ENCODE measurements around the gene SMYD5. TPM values are rescaled to one million over a fixed set of nuclear protein-coding genes. Genes with fewer than 3 reads are reported as not detected.

Gene SMYD5
- polyA plus RNA-seq, 1 donor, result 43.4 TPM

DNA sequence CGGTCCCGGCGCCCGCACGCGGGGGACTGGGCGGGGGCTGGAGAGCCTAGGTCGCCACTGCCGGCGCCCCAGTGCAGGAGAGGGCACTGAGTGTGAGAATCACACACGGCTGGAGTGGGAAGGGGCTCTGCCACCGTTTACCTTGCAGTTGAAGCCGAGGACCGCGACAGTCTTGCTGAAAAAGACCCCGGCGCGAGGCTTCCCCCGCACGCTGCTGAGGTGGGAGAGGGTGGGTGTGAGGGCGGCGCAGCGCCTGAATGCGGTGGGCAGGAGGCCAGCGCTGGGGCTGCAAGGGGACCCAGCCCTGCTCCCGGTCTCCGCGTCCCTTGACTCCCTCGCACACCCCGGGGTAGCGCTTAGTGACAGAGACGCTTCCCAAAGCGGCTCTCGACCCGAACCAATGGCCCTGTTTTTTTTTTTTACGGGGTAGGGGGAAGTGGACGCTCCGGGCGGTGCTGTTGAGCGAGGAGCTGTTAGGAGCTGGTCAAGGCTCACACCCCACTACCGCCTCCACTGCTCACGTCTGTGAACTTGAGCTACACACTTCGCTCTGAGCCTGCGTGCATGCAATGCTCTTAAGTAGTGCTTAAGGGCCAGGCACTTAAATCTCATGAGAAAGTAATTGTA lies 10.9 kb upstream of the SMYD5 start:
- DNase-seq, result no peak

DNA sequence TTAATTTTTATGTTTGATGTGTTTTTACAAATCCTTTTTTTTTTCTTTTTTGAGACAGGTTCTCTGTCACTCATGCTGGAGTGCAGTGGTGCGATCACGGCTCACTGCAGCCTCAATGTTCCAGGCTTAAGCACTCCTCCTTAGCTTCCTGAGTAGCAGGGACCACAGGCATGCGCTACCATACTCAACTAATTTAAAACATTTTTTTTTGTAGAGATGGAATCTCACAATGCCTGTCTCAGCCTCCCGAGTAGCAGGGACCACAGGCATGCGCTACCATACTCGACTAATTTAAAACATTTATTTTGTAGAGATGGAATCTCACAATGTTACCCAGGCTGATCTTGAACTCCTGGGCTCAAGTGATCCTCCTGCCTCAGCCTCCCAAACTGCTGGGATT lies 8.4 kb upstream of the SMYD5 start:
- no peak for DNase-seq

DNA sequence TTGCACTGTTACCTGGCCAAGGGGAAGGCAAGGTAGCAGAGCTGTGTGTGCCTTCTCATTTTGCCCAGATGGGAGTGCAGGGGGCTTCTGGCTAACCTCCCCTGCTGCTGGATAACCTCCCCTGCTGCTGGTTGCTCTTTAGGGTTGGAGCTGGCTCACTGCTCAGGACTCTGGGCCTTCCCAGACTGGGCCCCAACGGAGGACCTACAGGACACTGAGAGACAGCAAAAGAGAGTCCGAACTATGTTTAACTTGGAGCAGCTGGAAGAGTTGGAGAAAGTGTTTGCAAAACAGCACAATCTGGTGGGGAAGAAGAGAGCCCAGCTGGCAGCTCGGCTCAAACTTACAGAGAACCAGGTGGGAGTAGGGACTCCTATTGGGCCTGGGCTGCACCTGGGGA lies 5.8 kb upstream of the SMYD5 start:
- no peak for DNase-seq

DNA sequence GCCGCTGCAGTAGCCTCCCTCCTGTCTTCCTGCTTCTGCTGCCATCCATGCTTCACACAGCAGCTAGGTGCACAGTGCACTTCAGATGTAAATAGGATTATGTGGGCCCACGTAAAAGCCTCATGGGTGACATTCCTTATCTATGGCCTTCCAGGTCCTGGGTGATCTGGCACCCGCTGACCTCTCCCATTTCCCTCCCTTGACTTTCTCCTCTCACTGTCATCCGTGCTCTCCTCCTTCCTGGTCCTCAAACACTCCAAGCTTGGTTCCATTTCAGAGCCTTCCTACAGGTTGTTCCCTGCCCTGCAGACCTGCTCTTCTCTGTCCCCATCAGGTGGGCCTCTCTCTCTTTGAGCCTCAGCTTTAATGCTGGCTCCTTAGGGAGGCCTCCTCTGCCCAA lies 4.0 kb upstream of the SMYD5 start:
- no peak for DNase-seq

DNA sequence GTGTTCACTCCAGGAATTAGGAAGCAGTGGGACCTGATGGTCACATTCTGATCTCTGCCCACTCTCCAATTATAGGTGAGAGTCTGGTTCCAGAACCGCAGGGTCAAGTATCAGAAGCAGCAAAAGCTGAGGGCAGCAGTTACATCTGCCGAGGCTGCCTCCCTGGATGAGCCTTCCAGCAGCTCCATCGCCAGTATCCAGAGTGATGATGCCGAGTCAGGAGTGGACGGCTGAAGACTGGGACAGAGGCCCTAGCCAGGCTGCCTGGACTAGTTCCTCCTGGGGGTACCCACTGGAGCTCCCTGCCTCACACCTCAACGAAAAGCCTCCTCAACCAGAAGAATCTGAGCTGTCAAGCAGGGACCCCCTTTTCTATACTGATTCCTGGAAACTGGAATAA lies 3.3 kb upstream of the SMYD5 start:
- no peak for DNase-seq

DNA sequence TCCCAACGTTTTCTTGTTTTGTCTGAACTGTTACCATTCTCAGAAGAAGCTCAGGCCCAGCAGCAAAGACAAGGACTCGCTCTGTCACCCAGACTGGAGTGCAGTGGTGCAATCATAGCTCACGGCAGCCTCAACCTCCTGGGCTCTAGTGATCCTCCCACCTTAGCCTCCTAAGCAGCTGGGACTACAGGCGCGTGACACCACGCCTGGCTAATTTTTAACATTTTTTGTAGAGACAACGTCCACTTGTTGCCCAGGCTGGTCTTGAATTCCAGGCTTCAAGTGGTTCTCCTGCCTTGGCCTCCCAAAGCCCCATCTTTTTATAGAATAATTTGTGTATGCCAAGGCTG lies 2.0 kb upstream of the SMYD5 start:
- no peak for DNase-seq

DNA sequence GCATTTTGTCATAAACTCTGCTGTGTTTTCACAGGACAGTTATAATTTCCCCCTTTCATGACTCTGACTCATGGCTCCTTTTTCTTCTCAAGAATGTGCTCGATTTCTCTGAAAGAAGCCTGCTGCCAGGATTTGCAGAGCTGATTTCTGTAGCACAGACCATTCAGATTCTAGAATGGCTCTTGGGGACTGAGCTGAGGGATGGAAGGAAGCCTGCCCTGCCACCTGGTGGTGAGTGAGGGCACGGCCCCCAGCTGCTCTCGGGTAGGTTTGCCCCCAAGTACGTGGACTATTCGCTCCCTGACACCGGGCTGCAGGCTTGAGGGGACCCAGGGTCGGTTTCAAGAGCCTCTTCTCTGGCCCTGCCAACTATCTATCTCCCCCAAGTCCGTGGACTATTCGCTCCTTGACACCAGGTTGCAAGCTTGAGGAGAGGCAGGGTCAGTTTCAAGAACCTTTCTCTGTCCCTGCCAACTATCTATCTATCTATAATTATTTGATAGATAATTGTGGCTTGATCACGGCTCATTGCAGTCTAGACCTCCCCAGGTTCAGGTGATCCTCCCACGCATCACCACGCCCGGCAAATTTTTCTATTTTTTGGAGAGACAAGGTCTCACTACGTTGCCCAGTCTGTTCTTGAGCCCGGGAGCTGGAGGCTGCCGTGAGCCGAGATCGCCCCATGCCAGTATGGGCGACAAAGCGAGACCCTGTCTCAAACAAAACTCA lies 1.4 kb upstream of the SMYD5 start:
- DNase-seq, result peak; percentile 55

DNA sequence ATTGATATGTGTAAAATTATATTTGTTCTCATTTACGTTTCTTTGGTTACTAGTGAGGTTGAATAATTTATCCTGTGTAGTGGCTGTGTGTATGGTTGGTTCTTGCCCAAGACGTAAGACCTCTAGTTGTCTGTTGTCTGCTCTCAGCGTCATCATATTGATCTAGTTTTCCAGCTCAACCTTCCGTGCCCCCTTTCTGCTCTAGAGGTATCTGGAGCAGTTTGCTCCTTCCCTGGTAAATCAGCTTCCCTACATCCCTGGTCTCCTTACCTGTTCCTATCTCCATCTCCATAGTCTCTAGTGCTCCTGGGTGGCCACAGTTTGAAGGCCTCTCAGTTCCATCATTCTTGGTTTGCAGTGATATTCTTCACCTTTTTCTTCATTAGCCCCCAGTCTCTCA lies 1.2 kb downstream of the SMYD5 start:
- no peak for DNase-seq

DNA sequence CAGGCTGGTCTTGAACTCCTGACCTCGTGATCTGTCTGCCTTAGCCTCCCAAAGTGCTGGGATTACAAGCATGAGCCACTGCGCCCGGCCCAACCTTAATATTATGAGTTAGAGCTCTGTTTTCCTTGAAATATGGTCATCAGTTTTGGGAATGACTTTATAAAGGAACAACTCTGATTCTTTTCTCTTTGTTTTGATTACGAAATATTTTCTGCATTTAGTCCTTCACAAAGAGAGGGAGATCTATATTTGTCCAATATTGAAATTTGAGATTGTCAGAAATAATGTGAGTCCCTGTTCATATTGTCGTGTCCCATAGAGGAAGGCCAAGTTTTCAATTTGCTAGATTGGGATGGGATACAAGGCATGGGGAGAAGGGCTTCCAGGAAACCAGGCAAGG lies 3.1 kb downstream of the SMYD5 start:
- no peak for DNase-seq

DNA sequence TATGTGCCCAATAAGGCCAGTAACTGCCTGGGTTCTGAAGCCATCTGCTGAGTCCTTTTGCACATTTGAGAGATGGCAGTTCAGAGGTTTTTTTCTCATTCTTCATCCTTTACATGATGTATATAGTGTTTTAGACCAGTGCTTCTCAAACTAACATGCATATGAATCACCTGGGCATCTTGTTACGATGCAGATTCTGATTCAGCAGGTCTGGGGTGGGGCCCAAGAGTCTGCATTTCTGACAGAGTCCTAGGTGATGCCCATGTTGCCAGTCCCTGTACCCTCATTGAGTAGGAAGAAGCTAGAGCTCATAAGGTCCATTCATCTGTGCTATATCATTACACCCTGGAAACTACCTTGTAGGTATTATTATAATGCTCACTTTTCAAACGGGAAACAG lies 3.8 kb downstream of the SMYD5 start:
- DNase-seq, result no peak

DNA sequence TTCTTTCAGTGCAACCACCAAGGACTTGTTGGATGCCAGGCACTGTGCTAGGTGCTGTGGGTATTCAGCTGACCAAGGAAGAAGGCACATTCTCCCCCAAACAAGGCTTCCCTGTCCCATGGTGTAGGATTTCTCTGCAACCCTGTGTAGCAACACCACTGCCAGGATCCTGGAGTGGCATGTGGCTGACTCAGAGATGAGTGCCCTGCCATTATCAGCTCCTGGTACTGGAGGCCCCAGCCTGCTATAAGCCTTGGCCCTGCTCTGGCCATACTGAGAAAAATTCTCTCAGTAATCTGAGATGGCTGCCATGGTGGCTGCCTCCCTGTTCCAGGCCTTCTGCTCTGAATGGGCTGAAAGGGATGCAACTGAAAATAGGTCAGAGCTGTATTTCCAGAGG lies 4.3 kb downstream of the SMYD5 start:
- no peak for DNase-seq

DNA sequence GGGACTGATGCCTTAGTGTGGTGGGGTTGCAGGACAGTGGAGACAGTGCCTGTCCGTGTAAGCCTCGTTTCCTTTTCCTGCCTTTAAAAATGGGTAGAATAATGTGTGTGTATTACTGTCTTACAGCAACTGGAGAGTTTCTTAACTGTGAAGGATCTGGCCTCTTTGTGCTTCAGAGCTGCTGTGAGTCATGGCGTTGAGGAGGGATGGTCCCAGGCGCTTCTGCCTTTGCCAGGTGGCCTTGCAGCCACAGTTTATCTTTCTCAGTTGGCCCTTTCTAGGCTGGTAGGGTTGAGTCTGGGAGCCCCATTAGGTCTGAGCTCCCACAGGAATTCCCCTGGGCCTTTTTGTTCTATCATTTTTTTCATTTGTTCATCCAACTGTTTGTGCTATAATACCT lies 9.8 kb downstream of the SMYD5 start:
- DNase-seq, result no peak

DNA sequence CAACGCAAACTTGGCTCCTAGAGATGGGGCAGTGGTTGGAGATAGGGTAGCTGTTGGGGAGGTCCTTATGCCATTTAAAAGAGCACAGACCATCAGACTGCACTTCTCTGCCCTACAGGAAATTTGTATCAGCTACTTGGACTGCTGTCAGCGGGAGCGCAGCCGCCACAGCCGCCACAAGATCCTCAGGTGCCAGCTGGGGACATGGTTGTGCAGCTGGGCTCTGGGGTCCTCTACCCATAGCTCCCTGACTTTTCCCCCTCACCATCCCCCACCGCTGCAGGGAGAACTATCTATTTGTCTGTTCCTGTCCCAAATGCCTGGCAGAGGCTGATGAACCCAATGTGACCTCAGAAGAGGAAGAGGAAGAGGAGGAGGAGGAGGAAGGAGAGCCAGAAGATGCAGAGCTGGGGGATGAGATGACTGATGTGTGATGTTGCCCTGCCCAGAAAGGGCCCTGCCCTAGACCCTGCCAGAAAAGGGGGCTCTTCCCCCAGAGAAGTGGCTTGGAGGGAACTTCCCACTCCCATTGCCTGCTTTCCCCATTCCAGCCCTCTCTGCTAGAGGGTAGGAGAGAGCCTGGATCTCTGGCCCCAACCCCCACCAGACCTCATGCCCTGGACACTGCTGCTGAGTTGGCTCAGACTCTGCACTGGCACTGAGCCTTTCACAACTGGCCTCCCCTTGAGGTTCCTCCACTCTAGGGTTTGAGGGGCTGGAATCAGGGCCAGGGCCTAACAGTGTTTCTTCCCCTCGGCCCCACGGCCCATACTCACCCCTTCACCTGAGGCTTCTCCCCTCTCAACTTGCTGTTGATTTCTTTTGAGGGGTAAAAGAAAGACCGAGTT lies 11.7 kb downstream of the SMYD5 start:
- DNase-seq, result no peak

DNA sequence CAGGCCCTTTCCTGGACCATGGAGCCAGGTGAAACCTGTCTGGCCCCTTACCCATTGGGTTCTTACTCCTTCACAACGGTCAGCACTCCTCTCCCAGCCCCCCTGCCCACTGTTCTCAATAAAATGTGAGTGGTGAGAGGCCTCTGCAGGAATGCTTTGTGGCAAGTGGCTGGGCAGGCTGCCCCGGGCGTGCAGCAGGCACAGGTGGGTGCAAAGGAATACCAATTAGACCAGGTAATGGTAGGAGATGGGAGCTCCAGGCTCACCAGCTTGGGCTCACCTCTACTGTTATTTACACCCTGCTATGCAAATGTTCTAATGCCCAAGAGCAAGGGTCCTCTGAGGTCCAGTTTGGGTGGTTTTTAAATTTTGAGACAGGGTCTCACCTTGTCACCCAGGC lies 13.0 kb downstream of the SMYD5 start:
- no peak for DNase-seq

DNA sequence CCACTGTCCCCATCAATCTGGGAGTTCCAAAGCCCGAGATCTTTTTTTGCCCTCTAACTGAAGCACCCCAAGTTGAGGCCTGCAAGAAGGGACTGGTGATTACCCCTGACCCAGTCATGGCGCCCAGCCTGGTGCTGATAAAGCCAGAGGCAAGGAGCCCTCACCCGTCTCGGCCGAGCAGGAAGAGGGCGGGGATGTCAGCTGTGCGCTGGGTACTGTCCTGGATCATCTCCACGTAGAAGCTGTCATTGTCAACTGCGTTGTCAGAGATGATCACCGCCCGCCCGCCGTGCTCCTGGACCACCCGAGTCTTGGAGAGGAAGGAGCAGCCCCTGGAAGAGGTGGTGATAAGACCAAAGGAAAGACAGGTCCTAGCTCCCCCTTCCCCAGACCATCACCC lies 14.6 kb downstream of the SMYD5 start:
- DNase-seq, result no peak

DNA sequence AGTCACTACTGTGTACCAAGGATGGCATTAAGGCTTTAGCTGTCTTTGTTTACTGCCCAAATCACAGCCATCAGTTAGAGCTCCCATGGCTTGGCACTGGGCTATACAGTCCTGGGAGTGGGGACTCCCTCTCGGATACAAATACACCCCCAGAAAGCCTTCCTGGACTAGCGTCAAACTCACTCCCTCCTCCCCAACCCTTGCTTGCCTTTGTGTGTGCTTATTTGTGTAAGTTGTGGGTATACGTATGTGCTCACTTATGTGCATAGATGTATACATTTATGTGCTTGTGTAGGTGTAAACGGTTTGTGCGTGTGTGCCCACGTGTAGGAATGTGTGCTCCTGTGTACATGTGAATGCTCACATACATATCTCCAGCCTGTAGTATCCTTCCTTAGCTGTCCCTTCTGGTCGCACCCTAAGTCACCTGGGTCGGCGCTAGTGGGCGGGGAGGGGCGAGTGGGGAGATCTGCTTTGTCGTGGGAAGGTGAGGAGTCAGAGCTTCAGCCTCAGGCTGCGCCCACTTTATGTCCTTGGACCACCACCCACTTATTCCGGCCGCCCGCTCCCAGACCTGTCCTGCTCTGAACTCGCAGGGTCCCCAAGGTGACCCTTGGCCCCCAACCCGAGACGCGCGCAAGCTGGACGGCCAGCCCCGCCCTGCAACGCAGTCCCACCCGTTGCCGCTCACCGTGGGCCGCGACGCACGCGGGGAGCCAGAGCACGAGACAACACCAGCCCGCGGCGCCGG lies 18.5 kb downstream of the SMYD5 start:
- no peak for DNase-seq

DNA sequence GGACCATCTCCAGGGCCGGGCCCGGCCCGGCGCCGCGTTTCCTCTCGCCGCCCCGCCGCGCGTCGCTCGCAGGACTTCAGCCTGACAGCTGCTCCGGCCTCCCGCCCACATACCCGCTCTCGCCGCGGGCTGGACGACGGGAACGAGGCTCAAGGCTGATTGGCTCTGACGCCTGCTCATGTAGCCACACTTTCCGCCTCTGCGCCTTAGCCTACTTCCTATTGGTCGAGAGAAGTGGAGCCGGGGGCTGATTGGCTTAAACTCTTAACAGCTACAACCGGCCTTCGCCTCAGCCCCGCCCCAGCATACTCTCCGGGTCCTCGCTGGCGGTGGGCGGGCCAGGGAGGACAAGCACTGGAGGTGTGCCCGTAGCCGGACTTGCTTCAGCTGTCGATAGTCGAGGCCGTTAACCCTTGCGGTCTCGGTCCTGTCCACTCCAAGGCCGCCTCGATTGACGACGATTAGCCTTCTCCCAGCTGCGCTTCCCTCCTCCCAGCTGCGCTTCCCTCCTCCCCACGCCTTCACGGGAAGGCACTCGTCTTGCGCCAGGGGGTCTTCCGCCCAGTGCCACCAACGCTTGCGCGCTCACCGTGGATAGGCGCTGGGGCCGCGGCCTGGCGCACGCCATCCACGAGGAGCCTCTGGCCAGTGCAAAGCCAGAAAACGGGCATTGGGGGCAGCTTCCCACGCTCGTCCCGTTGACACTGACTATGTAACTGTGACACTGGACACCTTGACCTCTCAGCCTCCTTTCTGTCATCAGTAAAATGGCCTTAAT lies 19.3 kb downstream of the SMYD5 start, which contains the start of gene PRADC1:
TSS of gene PRADC1 (minus strand) at position 86 of the 778 bp plus-strand sequence. CDS start at position 7, 79 bp downstream.
- peak; percentile 100 for DNase-seq

DNA sequence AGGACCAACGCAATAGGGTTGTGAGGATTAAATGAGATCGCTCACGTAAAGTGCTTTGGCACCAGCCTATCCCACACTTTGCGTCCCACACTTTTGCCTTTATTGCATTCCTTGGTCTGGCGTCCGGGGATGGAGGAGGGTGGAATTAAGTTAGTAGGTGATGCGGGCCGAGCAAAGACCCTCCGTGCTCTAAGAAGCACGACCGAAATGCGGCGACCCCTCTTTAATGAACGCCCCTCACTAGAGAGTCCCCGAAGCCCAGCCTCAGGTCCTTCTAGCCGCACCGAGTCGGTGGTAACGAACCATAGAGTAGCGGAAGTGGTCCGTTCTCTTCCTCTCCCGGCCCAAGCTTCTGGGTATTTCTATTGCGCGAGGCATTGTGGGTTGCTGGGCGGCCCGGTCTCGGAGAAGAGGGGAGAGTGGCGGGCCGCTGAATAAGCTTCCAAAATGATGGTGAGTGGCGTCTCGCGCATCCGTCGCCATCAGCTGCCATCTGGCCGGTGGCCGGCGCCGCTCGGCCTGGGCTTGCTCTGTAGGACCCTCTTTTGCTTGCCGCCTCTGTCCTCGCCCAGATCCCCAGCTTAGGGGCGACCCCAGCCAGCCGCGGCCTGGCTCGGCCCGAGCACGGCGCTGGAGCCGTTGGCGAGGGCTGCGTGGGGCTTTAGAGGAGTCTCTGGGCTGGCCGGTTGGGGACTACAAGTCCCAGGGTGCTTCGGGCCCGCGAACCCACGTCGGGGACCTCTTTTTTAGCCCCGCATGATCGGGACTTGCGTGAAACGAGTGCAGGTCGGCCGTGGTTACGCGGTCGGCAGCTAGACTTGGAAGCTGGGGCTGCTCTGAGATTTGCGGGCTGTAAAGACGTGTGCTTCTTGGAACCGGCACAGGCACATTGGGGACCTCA lies 20.1 kb downstream of the SMYD5 start, which contains the start of gene CCT7:
TSS of gene CCT7 (plus strand) at position 377 of the 901 bp plus-strand sequence. CDS start at position 448, 71 bp downstream.
- DNase-seq, result peak; percentile 92

DNA sequence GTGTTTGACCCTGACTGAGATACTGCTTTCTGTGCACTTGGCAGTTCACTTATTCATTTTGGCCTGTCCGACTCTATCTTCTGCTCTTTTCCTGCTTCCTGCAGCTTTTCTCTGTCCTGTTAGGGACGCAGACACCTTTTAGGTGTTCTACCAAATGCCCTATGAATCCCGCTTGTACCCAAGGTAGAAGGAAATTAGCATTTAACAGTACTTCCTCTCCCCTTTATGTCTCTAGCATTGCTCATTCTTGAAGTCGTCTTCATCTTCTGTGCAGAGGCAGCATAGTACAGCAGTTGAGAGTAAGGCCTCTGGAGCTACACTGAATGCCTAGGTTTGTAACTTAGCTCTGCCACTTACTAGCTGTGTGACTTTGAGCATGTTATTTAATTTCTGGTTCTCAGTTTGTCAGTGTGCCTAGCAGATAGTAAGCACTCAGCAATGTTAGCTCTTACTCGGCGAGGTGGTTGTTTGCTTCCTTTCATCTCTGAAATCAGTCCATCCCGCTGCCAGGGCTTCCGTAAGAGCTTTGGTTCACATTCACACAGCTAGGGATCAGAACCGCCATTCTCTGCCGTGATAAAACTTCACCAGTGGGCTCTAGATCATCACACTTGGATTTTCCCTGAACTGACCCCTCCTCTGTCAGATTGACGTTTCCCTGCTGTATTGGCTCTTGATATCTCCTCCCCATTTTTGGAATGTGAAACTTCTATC lies 21.4 kb downstream of the SMYD5 start:
- no peak for DNase-seq

DNA sequence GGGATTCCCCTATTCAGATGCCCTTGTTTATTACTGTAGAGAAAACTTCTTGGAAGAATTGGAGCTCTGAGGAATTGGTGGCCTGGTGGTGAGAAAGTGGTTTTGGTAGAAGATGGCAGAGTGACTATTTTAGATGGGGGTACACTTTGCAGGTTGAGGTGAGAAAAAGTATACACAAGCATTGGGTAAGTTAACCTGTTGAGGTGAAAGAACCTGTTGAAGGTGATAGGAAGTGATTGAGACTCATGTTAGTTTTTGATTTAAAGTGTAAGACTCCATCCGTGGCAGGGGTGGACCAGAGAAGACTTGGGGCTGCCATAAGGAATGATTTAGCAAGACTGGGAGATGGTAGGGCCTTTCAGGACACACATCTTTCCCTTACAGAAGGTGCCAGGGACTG lies 23.1 kb downstream of the SMYD5 start:
- no peak for DNase-seq
